GM19452 (cell line): ENCODE results near the gene MRPS23.

Experiments
- ATAC-seq: cut with Tn5 transposase; IDR thresholded peaks from one replicate; pipeline ENCODE4 v1.9.1; 2021; ENCODE audit not compliant: unreplicated experiment

The MRPS23 gene

GRCh38 chr17:57803021-57803420, 46.8 kb downstream of the MRPS23 start:
- ATAC-seq, result no peak

GRCh38 chr17:57801044-57801711, 48.7 kb downstream of the MRPS23 start:
- no peak for ATAC-seq

- ATAC-seq, result no peak
Observed at GRCh38 chr17:57794841-57795240, 55.0 kb downstream of the MRPS23 start.

- no peak for ATAC-seq
Observed at GRCh38 chr17:57788725-57789124, 61.1 kb downstream of the MRPS23 start.

GRCh38 chr17:57785022-57785421, 64.8 kb downstream of the MRPS23 start:
- ATAC-seq, result no peak
